ENCODE measurements around the gene ESPNL.

DNA sequence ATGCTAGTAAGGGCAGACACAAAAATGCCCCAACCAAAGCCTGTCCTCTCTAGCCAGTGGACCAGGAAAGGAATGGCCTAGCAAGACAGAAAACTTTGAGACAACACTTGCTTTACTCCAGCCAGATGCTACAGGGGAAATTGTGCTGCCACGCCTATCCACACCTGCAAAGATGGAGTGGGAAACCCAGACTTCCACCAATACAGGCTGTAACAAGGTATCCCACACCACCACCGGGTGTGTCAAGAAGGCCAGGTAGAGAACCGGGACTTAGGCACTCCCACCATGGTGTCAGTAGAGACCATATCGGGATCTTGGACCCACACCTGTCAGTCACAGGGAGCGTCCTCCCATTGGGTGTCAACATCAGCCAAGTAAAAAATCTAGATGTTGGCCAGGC is 16.2 kb upstream of the ESPNL start:
- TF ChIP-seq ZNF274 (IDR thresholded peaks at IDR 0.05; ENCODE audit: low read depth, low read length), result no peak
- TF ChIP-seq YY1 (IDR thresholded peaks at IDR 0.05; ENCODE audit: insufficient read depth, insufficient read length), result no peak

Data from NT2/D1 (cell line).